Neuronal stem cell (in vitro differentiated cells): Measurements from ENCODE around the gene RAD9A.
A peak's percentile ranks its signal among the peaks of the same experiment; 100 is the strongest.

ENCODE experiments used
- DNase-seq: peaks from one replicate; pipeline ENCODE4 v3.0.0-alpha.2; 2013; ENCODE audit warnings: low spot score
- H2AFZ ChIP-seq: one replicate; pipeline ENCODE4 v1.6.1; 2013; ENCODE audit warnings: mild to moderate bottlenecking, low read length, inconsistent platforms
- H2AK5ac ChIP-seq: 2 replicates; pipeline ENCODE4 v1.6.1; 2013; ENCODE audit warnings: low read depth, mild to moderate bottlenecking, inconsistent platforms, low read length, moderate library complexity, mixed read lengths
- H2BK120ac ChIP-seq: 2 replicates; pipeline ENCODE4 v1.6.1; 2013; ENCODE audit warnings: low read depth, mild to moderate bottlenecking, inconsistent platforms, low read length, moderate library complexity, mixed read lengths
- H2BK12ac ChIP-seq: one replicate; pipeline ENCODE4 v1.6.1; 2013; ENCODE audit warnings: low read length, inconsistent platforms
- H2BK15ac ChIP-seq: 2 replicates; pipeline ENCODE4 v1.6.1; 2013; ENCODE audit warnings: mild to moderate bottlenecking, low read length, inconsistent platforms, mixed read lengths
- H2BK5ac ChIP-seq: one replicate; pipeline ENCODE4 v1.6.1; 2013; ENCODE audit warnings: inconsistent platforms, mild to moderate bottlenecking, low read length, moderate library complexity
- H3K14ac ChIP-seq: one replicate; pipeline ENCODE4 v1.6.1; 2013; ENCODE audit warnings: low read length, inconsistent platforms
- H3K18ac ChIP-seq: 2 replicates; pipeline ENCODE4 v1.6.1; 2013; ENCODE audit warnings: low read length, inconsistent platforms
- H3K23ac ChIP-seq: 2 replicates; pipeline ENCODE4 v1.6.1; 2013; ENCODE audit warnings: low read depth, mild to moderate bottlenecking, mixed read lengths, low read length, inconsistent platforms; ENCODE audit not compliant: poor library complexity
- H3K27ac ChIP-seq: replicated peaks from 3 replicates; pipeline ENCODE4 v1.5.1; 2013; ENCODE audit warnings: low read length, inconsistent platforms
- H3K27me3 ChIP-seq, 3 experiments: 2 replicates each; pipeline ENCODE4 v1.6.1; 2013; ENCODE audit warnings: low read length in 3 of 3, mild to moderate bottlenecking in 2 of 3, inconsistent platforms in 1 of 3, low read depth in 1 of 3, mixed read lengths in 1 of 3, moderate library complexity in 1 of 3; ENCODE audit not compliant: control insufficient read depth in 3 of 3, insufficient read depth in 3 of 3
- H3K36me3 ChIP-seq, 2 donors: replicated peaks in 1 of 2; 2 replicates each; pipeline ENCODE4 v1.6.1; 2013; ENCODE audit warnings: low read length in 2 of 2; ENCODE audit not compliant: control insufficient read depth in 2 of 2, insufficient read depth in 2 of 2
- H3K4ac ChIP-seq: 2 replicates; pipeline ENCODE4 v1.6.1; 2013; ENCODE audit warnings: inconsistent platforms, mild to moderate bottlenecking, low read length, moderate library complexity
- H3K4me1 ChIP-seq, 2 donors: 1 replicate in 1 of 2; 2 replicates in 1 of 2; pipeline ENCODE4 v1.6.1; 2013; ENCODE audit warnings: low read length in 2 of 2, low read depth in 1 of 2; ENCODE audit not compliant: control insufficient read depth in 2 of 2, insufficient read depth in 1 of 2
- H3K4me2 ChIP-seq: one replicate; pipeline ENCODE4 v1.6.1; 2013; ENCODE audit warnings: mild to moderate bottlenecking, low read length, inconsistent platforms; ENCODE audit not compliant: insufficient read depth, poor library complexity, severe bottlenecking
- H3K4me3 ChIP-seq, 2 donors: 2 replicates each; pipeline ENCODE4 v1.5.1; 2013; ENCODE audit warnings: low read length in 2 of 2, mild to moderate bottlenecking in 2 of 2, inconsistent platforms in 1 of 2, moderate library complexity in 1 of 2
- H3K79me1 ChIP-seq: one replicate; pipeline ENCODE4 v1.6.1; 2013; ENCODE audit warnings: low read depth, mild to moderate bottlenecking, inconsistent platforms, low read length, moderate library complexity
- H3K9ac ChIP-seq: one replicate; pipeline ENCODE4 v1.6.1; 2013; ENCODE audit warnings: mild to moderate bottlenecking, low read depth, low read length, inconsistent platforms; ENCODE audit not compliant: poor library complexity
- H3K9me3 ChIP-seq, 2 donors: replicated peaks in 1 of 2; 2 replicates each; pipeline versions ENCODE3 to v1.6.1; 2013; ENCODE audit warnings: low read length in 2 of 2, mild to moderate bottlenecking in 2 of 2, inconsistent platforms in 1 of 2, low read depth in 1 of 2, mixed read lengths in 1 of 2, moderate library complexity in 1 of 2; ENCODE audit not compliant: control insufficient read depth in 2 of 2, insufficient read depth in 1 of 2
- H4K8ac ChIP-seq: one replicate; pipeline ENCODE4 v1.6.1; 2013; ENCODE audit warnings: low read depth, mild to moderate bottlenecking, inconsistent platforms, low read length, moderate library complexity
- H4K91ac ChIP-seq: one replicate; pipeline ENCODE4 v1.6.1; 2013; ENCODE audit warnings: low read length, low read depth, mild to moderate bottlenecking, inconsistent platforms; ENCODE audit not compliant: poor library complexity
- WGBS, 2 donors: extraction: QIAGEN DNeasy Blood & Tissue Kit; methylation state at CpG; one replicate each; pipeline ENCODE4 v1.1.7; 2013; ENCODE audit warnings: missing lambda C conversion rate in 2 of 2, mixed read lengths in 1 of 2; ENCODE audit not compliant: insufficient read length in 2 of 2, insufficient replicate concordance in 1 of 2; ENCODE audit errors: extremely low coverage in 2 of 2; 5-methylcytosine and 5-hydroxymethylcytosine counted together

RAD9A gene

DNA sequence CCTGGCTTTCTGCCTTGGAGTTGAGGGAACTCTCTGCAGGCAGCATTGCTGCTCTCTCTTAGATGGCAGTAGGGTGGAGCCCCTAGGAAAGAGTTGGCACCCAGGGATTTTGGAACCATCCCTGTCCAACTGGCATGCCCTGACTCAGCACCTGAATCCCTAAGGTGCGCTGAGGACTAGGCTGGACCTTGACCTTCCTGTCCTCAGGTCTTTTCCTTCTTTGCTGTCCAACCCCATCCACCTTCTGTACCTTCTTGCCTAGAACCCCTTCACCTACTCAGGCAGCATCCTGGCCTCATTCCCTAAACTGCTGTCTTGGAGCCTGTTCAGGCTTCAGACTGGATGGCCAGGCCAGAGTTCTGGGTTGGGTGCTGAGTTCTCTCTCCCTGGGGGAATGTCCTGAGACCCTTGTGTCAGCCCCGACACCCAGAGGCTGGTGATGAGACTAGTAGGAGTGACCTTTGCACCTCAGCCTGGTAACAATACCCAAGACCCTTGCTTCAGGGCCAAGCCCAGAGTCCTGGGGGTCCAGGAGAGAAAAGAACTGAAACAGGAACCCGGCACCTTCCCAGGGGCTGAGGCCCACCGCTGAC is 35.9 kb upstream of the RAD9A start:
- peak overlapping the region; percentile 0 for H2BK12ac ChIP-seq
- no peak overlapping the region for H4K8ac ChIP-seq
- WGBS, 2 donors: no CpG with 5 or more reads among the region's 4 CpGs
- H3K27ac ChIP-seq: no peak overlapping the region
- H3K9me3 ChIP-seq: no peaks in the 10 kb centered on the region
- H2BK120ac ChIP-seq: peak overlapping the region; percentile 2
- H2BK5ac ChIP-seq: peak overlapping the region; percentile 82
- no peak overlapping the region for H3K4ac ChIP-seq
- no peak overlapping the region for H3K14ac ChIP-seq
- H3K18ac ChIP-seq: no peak overlapping the region
- DNase-seq: no peak
- peak overlapping the region; percentile 79 for H2BK15ac ChIP-seq
- no peak overlapping the region for H3K4me2 ChIP-seq
- H3K79me1 ChIP-seq: peaks cover 1% of the 10 kb centered on the region
- no peak overlapping the region for H3K23ac ChIP-seq
- no peaks in the 10 kb centered on the region for H3K27me3 ChIP-seq
- no peak overlapping the region for H2AFZ ChIP-seq
- H4K91ac ChIP-seq: peak overlapping the region; percentile 48
- no peak overlapping the region for H3K9ac ChIP-seq
- peak overlapping the region in 1 of 2 donors; percentile 7 for H3K4me3 ChIP-seq
- peaks cover 22 to 26% of the 10 kb centered on the region in 2 donors for H3K4me1 ChIP-seq
- peak overlapping the region; percentile 91 for H2AK5ac ChIP-seq
- H3K36me3 ChIP-seq: no peaks in the 10 kb centered on the region

DNA sequence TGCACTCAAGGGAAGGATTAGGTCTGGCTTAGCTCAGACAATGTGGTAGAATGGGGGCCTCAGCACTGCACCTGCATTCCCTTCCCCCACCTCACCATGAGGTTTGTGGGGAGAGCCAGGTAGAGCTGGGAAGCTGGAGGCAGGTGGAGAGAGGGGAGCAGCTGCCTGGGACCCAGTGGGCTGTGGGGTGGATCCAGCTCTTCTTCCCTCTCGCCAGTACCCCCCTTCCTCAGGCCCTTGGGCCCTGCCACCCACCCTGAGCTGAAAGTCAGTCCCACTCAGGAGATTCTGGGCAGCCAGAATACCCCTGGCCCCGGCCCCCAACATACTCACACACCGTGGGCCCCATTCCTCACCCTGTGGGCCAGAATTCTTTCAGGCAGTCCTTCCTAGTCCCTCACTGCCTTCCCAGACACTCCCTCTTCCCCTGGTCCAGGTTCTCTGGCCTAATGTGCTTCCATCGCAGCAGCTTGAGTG is 35.4 kb upstream of the RAD9A start:
- Histone ChIP-seq H2AFZ (peak overlapping the region; percentile 15), H3K4me1 (peaks cover 22 to 25% of the 10 kb centered on the region in 2 donors), H3K36me3 (no peaks in the 10 kb centered on the region), H4K91ac (no peak overlapping the region), H3K23ac (no peak overlapping the region), H3K27me3 (no peaks in the 10 kb centered on the region), H4K8ac (no peak overlapping the region), H3K14ac (no peak overlapping the region), H3K4ac (no peak overlapping the region), H2AK5ac (peak overlapping the region; percentile 91), H3K79me1 (peaks cover 1% of the 10 kb centered on the region), H3K4me2 (no peak overlapping the region), H3K9ac (no peak overlapping the region), H3K27ac (no peak overlapping the region), H3K9me3 (no peaks in the 10 kb centered on the region), H2BK12ac (peak overlapping the region; percentile 0), H2BK15ac (peak overlapping the region; percentile 2), H3K18ac (no peak overlapping the region), H3K4me3 (no peak overlapping the region), H2BK120ac (peak overlapping the region; percentile 2), H2BK5ac (no peak overlapping the region)
- no peak for DNase-seq
- no CpG with 5 or more reads among the region's 4 CpGs for WGBS, 2 donors

DNA sequence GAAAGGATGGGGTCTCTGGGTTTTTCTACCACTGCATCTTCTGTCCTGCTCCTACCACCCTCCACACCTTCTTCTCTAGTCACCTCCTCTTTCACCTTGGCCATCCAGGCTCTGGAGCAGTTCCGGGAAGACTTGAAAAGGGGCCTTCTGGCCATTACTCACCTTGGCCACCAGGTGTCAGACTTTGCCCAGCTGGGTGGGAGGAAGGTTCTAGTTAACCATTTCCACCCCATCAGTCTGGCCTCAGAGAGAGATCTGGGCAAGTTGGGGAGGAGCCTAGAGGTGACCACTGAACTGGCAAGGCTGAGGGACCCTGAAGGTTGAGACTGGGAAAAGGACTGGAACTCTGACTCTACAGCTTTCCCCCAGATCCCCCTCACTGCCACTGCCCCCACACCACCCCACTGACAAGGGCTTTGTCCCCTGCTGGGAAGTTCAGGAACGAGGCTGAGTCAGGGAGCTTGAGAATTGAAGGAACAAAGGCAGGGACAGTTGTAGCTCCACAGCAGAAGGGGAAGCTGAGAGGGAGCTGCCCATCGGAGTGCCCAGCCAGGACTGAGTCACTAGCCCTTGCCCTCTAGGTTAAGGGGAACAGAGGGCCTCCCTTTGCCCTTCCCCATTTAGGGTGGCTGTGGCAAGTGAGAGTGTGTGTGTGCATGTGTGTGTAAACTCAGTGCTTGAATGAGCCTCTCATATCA is 34.8 kb upstream of the RAD9A start:
- no peak overlapping the region for H3K4ac ChIP-seq
- H2BK12ac ChIP-seq: peak overlapping the region; percentile 0
- no peak overlapping the region for H2BK5ac ChIP-seq
- H4K91ac ChIP-seq: no peak overlapping the region
- H2AK5ac ChIP-seq: no peak overlapping the region
- H3K14ac ChIP-seq: no peak overlapping the region
- H2AFZ ChIP-seq: peak overlapping the region; percentile 79
- H3K27ac ChIP-seq: no peak overlapping the region
- H3K4me1 ChIP-seq: peaks cover 22 to 23% of the 10 kb centered on the region in 2 donors
- WGBS, 2 donors: no CpG with 5 or more reads among the region's 3 CpGs
- H3K23ac ChIP-seq: no peak overlapping the region
- H3K9ac ChIP-seq: peak overlapping the region; percentile 56
- peak overlapping the region; percentile 40 for H3K18ac ChIP-seq
- no peak overlapping the region for H3K4me3 ChIP-seq
- H2BK120ac ChIP-seq: no peak overlapping the region
- no peaks in the 10 kb centered on the region for H3K36me3 ChIP-seq
- no peak overlapping the region for H3K4me2 ChIP-seq
- no peaks in the 10 kb centered on the region for H3K27me3 ChIP-seq
- no peaks in the 10 kb centered on the region for H3K9me3 ChIP-seq
- H3K79me1 ChIP-seq: peaks cover 1% of the 10 kb centered on the region
- no peak overlapping the region for H2BK15ac ChIP-seq
- H4K8ac ChIP-seq: peak overlapping the region; percentile 54
- DNase-seq: peak; percentile 77
